ENCODE measurements around the gene HEY2.
A peak's percentile ranks its signal among the peaks of the same experiment; 100 is the strongest.

The HEY2 gene

GRCh38 chr6:125779924-125780539 lies 30.6 kb downstream of the HEY2 start:
- no peaks in the 10 kb centered on the region for H3K27me3 Mint-ChIP-seq
- H3K27ac Mint-ChIP-seq: no peak overlapping the region
- H3K4me3 Mint-ChIP-seq: no peak overlapping the region
- H3K4me1 Mint-ChIP-seq: peaks cover 17% of the 10 kb centered on the region
- H3K9me3 Mint-ChIP-seq: no peaks in the 10 kb centered on the region
- DNase-seq: peak; percentile 84 to 88
- ATAC-seq: peak; percentile 84

GRCh38 chr6:125780540-125781313 lies 31.3 kb downstream of the HEY2 start:
- DNase-seq: peak; percentile 72 to 75
- Mint-ChIP-seq H3K27ac (no peak overlapping the region), H3K27me3 (no peaks in the 10 kb centered on the region)

GRCh38 chr6:125781314-125781868 lies 32.0 kb downstream of the HEY2 start:
- ATAC-seq: peak; percentile 59
- no peak for DNase-seq
- Mint-ChIP-seq H3K27ac (no peak overlapping the region), H3K27me3 (no peaks in the 10 kb centered on the region), H3K4me1 (peaks cover 19% of the 10 kb centered on the region), H3K9me3 (no peaks in the 10 kb centered on the region), H3K4me3 (no peak overlapping the region)

More at GRCh38 chr6:125780540-125781313, 31.3 kb downstream of the HEY2 start:
- peak; percentile 86 for ATAC-seq
- no peak overlapping the region for H3K4me3 Mint-ChIP-seq
- no peaks in the 10 kb centered on the region for H3K9me3 Mint-ChIP-seq
- peaks cover 19% of the 10 kb centered on the region for H3K4me1 Mint-ChIP-seq

GRCh38 chr6:125784365-125784764 lies 34.9 kb downstream of the HEY2 start:
- Mint-ChIP-seq H3K4me1 (peaks cover 22% of the 10 kb centered on the region), H3K4me3 (no peak overlapping the region), H3K27me3 (no peaks in the 10 kb centered on the region), H3K27ac (no peak overlapping the region), H3K9me3 (no peaks in the 10 kb centered on the region)
- ATAC-seq (no peak), DNase-seq (no peak)

GRCh38 chr6:125787791-125788190 lies 38.4 kb downstream of the HEY2 start:
- Mint-ChIP-seq H3K4me1 (peaks cover 37% of the 10 kb centered on the region), H3K27ac (no peak overlapping the region), H3K4me3 (no peak overlapping the region), H3K27me3 (no peaks in the 10 kb centered on the region), H3K9me3 (no peaks in the 10 kb centered on the region)
- DNase-seq (no peak), ATAC-seq (no peak)

GRCh38 chr6:125789167-125789566 lies 39.7 kb downstream of the HEY2 start:
- peaks cover 48% of the 10 kb centered on the region for H3K4me1 Mint-ChIP-seq
- DNase-seq: no peak

GRCh38 chr6:125789576-125790357 lies 40.3 kb downstream of the HEY2 start:
- Mint-ChIP-seq H3K27me3 (no peaks in the 10 kb centered on the region), H3K4me1 (peaks cover 44% of the 10 kb centered on the region), H3K9me3 (no peaks in the 10 kb centered on the region), H3K4me3 (peak overlapping the region; percentile 84 to 88), H3K27ac (peak overlapping the region; percentile 87 to 98)
- ATAC-seq (peak; percentile 39), DNase-seq (peak; percentile 45 to 54)

More at GRCh38 chr6:125789167-125789566, 39.7 kb downstream of the HEY2 start:
- H3K27ac Mint-ChIP-seq: peak overlapping the region in 1 of 2 donors; percentile 87
- ATAC-seq: no peak
- H3K27me3 Mint-ChIP-seq: no peaks in the 10 kb centered on the region
- no peaks in the 10 kb centered on the region for H3K9me3 Mint-ChIP-seq
- peak overlapping the region; percentile 84 to 88 for H3K4me3 Mint-ChIP-seq

GRCh38 chr6:125790358-125791150 lies 41.1 kb downstream of the HEY2 start, which contains the start of gene NCOA7:
NCOA7 (plus strand) TSS chr6:125790960; CDS start chr6:125815355, 24,395 bp downstream.
- H3K9me3 Mint-ChIP-seq: no peaks in the 10 kb centered on the region
- H3K4me3 Mint-ChIP-seq: peak within 1 kb of the TSS; percentile 88 to 91
- ATAC-seq (peak; percentile 85), DNase-seq (peak; percentile 76 to 80)
- H3K27me3 Mint-ChIP-seq: no peaks in the 10 kb centered on the region
- peak within 1 kb of the TSS; percentile 88 to 98 for H3K27ac Mint-ChIP-seq
- H3K4me1 Mint-ChIP-seq: peaks cover 48% of the 10 kb centered on the region

GRCh38 chr6:125791151-125791819 lies 41.9 kb downstream of the HEY2 start:
- H3K27me3 Mint-ChIP-seq: no peaks in the 10 kb centered on the region
- H3K4me1 Mint-ChIP-seq: peaks cover 53% of the 10 kb centered on the region
- H3K27ac Mint-ChIP-seq: peak overlapping the region; percentile 86 to 88

GRCh38 chr6:125791820-125792165 lies 42.4 kb downstream of the HEY2 start:
- no peak for DNase-seq
- Mint-ChIP-seq H3K27me3 (no peaks in the 10 kb centered on the region), H3K9me3 (no peaks in the 10 kb centered on the region), H3K4me3 (peak overlapping the region; percentile 85 to 91), H3K4me1 (peaks cover 53% of the 10 kb centered on the region), H3K27ac (peak overlapping the region; percentile 86 to 88)
- no peak for ATAC-seq

More at GRCh38 chr6:125791151-125791819, 41.9 kb downstream of the HEY2 start:
- DNase-seq (peak; percentile 41 to 47), ATAC-seq (peak; percentile 40)
- Mint-ChIP-seq H3K4me3 (peak overlapping the region; percentile 85 to 91), H3K9me3 (no peaks in the 10 kb centered on the region)

- DNase-seq: no peak
- peak overlapping the region; percentile 85 to 91 for H3K4me3 Mint-ChIP-seq
- no peaks in the 10 kb centered on the region for H3K27me3 Mint-ChIP-seq
- no peaks in the 10 kb centered on the region for H3K9me3 Mint-ChIP-seq
- H3K27ac Mint-ChIP-seq: no peak overlapping the region
- ATAC-seq: no peak
- peaks cover 56% of the 10 kb centered on the region for H3K4me1 Mint-ChIP-seq
Measured at GRCh38 chr6:125792172-125792571, 42.7 kb downstream of the HEY2 start.

GRCh38 chr6:125792680-125793079 lies 43.2 kb downstream of the HEY2 start:
- Mint-ChIP-seq H3K4me1 (peaks cover 61% of the 10 kb centered on the region), H3K4me3 (peak overlapping the region; percentile 85 to 91), H3K9me3 (no peaks in the 10 kb centered on the region), H3K27ac (peak overlapping the region in 1 of 2 donors; percentile 33), H3K27me3 (no peaks in the 10 kb centered on the region)
- ATAC-seq (no peak), DNase-seq (no peak)

- DNase-seq: no peak
- Mint-ChIP-seq H3K27ac (peak overlapping the region in 1 of 2 donors; percentile 76), H3K4me1 (peaks cover 66% of the 10 kb centered on the region), H3K4me3 (peak overlapping the region; percentile 63 to 76), H3K9me3 (no peaks in the 10 kb centered on the region), H3K27me3 (no peaks in the 10 kb centered on the region)
- no peak for ATAC-seq
Measured at GRCh38 chr6:125793280-125793679, 43.8 kb downstream of the HEY2 start.

GRCh38 chr6:125793863-125794262 lies 44.4 kb downstream of the HEY2 start:
- H3K9me3 Mint-ChIP-seq: no peaks in the 10 kb centered on the region
- ATAC-seq (peak; percentile 31), DNase-seq (no peak)
- H3K27me3 Mint-ChIP-seq: no peaks in the 10 kb centered on the region
- peak overlapping the region; percentile 63 to 76 for H3K4me3 Mint-ChIP-seq
- H3K27ac Mint-ChIP-seq: peak overlapping the region in 1 of 2 donors; percentile 76
- H3K4me1 Mint-ChIP-seq: peaks cover 69% of the 10 kb centered on the region
